ENCODE results near the gene MXRA8. TPM values are rescaled to one million over a fixed set of nuclear protein-coding genes. Genes with fewer than 3 reads are reported as not detected.
A peak's percentile ranks its signal among the peaks of the same experiment; 100 is the strongest.

The MXRA8 gene
- total RNA-seq, 1 donor from 2014 or later: 106 TPM

DNA sequence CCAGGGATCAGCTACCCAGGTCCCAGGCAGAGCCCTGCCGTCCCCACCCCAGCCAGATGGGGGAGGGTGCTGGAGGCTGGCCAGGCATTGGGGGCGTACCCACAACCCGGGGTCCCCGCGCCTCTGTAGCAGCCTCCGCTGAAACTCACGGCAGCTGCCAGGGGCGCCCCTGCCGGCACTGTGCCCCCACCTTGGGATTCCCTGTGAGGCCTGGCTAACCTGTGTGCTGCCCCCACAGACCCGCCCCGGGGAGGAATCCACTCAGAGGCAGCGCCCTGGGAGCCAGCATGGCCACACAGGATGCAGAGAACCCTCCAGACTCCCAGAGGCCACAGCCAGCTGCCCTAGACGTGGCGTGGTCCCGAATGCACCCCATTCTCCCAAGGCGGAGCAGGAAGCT is 13.0 kb downstream of the MXRA8 start:
- peaks cover 2% of the 10 kb centered on the region for H3K36me3 ChIP-seq (ENCODE audit: control insufficient read depth, insufficient read depth, low read length)
- no peak for DNase-seq (ENCODE audit: low read depth)
- no peak overlapping the region for H3K4me3 ChIP-seq (ENCODE audit: low read depth, low read length)
- TF ChIP-seq, protein P1, sequence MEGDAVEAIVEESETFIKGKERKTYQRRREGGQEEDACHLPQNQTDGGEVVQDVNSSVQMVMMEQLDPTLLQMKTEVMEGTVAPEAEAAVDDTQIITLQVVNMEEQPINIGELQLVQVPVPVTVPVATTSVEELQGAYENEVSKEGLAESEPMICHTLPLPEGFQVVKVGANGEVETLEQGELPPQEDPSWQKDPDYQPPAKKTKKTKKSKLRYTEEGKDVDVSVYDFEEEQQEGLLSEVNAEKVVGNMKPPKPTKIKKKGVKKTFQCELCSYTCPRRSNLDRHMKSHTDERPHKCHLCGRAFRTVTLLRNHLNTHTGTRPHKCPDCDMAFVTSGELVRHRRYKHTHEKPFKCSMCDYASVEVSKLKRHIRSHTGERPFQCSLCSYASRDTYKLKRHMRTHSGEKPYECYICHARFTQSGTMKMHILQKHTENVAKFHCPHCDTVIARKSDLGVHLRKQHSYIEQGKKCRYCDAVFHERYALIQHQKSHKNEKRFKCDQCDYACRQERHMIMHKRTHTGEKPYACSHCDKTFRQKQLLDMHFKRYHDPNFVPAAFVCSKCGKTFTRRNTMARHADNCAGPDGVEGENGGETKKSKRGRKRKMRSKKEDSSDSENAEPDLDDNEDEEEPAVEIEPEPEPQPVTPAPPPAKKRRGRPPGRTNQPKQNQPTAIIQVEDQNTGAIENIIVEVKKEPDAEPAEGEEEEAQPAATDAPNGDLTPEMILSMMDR (IDR thresholded peaks at IDR 0.05; ENCODE audit: insufficient read depth, low read length, poor library complexity, severe bottlenecking): no peak
- H3K27me3 ChIP-seq (ENCODE audit: control insufficient read depth, insufficient read depth, low read length): no peaks in the 10 kb centered on the region

DNA sequence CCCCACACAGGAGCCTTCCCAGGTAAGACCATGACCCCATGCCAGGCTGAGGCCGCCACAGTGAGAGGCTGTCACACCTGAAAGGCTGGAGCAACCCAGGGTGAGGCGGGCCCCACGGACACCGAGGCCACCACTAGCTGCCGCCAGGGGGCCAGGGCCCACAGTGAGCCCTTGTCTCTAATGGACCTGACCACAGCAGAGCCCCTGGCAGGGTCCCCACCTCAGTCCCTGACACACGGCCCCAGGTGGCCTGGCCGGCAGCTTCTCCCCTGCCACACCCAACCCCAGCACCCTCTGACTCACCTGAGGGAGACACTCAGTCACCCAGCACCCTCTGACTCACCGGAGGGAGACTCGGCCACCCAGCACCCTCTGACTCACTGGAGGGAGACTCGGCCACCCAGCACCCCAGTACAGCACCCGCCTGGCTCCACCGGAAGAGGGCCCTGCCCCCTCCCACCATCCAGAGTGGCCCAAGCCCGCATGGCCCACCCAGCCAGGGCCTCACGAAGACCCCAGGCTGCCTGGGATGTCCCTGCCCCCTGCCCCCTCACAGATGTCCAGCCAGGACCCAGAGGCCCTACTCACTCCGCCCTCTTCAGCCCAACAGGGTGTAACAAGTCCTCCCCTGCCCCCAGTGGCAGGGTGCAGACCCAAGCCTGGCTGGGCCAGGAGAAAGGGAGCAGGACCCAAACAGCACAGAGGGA is 13.5 kb downstream of the MXRA8 start:
- TF ChIP-seq, protein P1 (IDR thresholded peaks at IDR 0.05; ENCODE audit: insufficient read depth, low read length, poor library complexity, severe bottlenecking): peak; percentile 70
- H3K36me3 ChIP-seq (ENCODE audit: control insufficient read depth, insufficient read depth, low read length): peaks cover 2% of the 10 kb centered on the region
- no peak overlapping the region for H3K4me3 ChIP-seq (ENCODE audit: low read depth, low read length)
- peak; percentile 75 for DNase-seq (ENCODE audit: low read depth)
- no peaks in the 10 kb centered on the region for H3K27me3 ChIP-seq (ENCODE audit: control insufficient read depth, insufficient read depth, low read length)

DNA sequence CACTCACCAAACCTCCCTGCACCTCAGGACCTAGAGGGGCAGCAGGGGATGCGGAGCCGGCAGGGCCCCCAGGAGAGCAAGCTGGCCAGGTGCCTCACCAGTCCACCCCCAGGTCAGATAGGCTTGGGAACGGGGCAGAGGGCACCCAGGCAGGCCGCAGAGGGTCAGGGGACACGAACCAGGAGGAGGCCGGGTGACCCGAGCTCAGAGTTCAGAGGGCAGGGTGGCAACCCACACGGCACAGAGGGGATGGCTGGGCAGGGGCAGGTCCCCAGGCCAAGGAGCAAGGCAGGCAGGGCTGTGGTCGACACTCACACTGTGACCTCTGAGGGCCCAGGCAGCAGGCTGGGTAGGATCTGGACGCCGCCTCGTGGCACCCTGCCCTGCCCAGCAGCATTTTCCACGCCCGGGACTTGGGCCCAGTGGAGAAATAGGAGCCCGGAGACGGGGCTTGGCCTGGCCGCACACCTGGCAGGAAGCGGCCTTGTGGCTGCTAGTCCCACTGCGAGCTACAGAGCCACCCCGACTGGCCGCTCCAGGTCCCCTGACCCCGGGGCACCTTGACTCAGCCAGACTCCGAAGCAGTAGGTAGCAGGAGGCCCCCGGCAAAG is 14.4 kb downstream of the MXRA8 start:
- peaks cover 2% of the 10 kb centered on the region for H3K36me3 ChIP-seq (ENCODE audit: control insufficient read depth, insufficient read depth, low read length)
- H3K4me3 ChIP-seq (ENCODE audit: low read depth, low read length): no peak overlapping the region
- no peak for DNase-seq (ENCODE audit: low read depth)
- no peaks in the 10 kb centered on the region for H3K27me3 ChIP-seq (ENCODE audit: control insufficient read depth, insufficient read depth, low read length)
- TF ChIP-seq, protein P1 (IDR thresholded peaks at IDR 0.05; ENCODE audit: insufficient read depth, low read length, poor library complexity, severe bottlenecking): no peak

DNA sequence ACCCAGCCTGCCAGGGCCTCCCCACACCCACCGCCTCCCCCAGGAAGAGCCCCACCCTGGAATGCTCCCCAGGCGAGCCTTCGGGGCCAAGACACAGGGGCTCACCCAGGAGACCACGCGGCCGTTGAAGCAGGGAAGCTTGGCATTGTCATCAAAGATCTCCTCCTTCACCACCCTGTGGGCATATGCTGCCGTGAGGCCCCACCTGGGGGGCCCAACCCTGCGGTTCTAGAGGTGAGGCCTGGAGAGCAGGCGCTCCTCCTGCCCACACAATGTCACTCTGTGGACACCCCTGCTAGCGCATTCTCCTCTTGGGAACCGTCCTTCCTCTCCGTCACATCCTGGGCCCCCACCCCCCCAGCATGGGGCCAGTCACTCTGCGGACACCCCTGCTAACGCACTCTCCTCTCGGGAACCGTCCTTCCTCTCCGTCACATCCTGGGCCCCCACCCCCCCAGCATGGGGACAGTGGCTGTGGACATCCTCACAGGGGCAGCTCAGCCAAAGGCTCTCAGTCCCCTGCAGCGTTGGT is 15.7 kb downstream of the MXRA8 start:
- Histone ChIP-seq H3K27me3 (ENCODE audit: control insufficient read depth, insufficient read depth, low read length) (no peaks in the 10 kb centered on the region), H3K4me3 (ENCODE audit: low read depth, low read length) (no peak overlapping the region), H3K36me3 (ENCODE audit: control insufficient read depth, insufficient read depth, low read length) (peaks cover 2% of the 10 kb centered on the region)
- no peak for DNase-seq (ENCODE audit: low read depth)
- TF ChIP-seq, protein P1 (IDR thresholded peaks at IDR 0.05; ENCODE audit: insufficient read depth, low read length, poor library complexity, severe bottlenecking): no peak

DNA sequence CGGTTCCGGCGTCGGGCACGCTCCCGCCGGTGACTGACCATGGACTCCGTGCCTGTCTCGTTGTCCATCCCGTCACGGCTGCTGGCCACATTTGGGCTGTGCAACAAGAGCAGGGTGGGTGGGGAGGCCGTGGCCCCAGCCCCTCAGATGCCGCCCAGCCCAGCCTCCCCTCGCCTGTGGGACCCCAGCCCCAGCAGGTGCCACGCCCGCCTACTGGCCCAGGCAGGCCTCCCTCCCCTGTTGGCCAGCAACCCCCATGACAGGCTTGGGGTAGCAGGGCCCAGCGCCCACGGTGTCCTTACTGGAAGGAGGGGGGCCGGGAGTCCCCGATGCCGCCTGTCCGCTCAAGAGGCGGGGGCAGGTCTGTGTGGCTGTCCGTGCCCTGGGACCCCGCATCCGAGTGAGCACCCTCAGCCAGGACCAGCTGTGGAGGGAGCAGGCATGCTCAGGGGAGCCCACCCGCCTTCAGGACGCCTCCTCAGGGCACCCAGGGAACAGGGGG is 16.2 kb downstream of the MXRA8 start:
- H3K36me3 ChIP-seq (ENCODE audit: control insufficient read depth, insufficient read depth, low read length): peaks cover 2% of the 10 kb centered on the region
- TF ChIP-seq, protein P1 (IDR thresholded peaks at IDR 0.05; ENCODE audit: insufficient read depth, low read length, poor library complexity, severe bottlenecking): no peak

More for the DNA sequence above, 16.2 kb downstream of the MXRA8 start:
- no peak overlapping the region for H3K4me3 ChIP-seq (ENCODE audit: low read depth, low read length)
- no peak for DNase-seq (ENCODE audit: low read depth)
- no peaks in the 10 kb centered on the region for H3K27me3 ChIP-seq (ENCODE audit: control insufficient read depth, insufficient read depth, low read length)
